ENCODE results near the gene TIGAR. TPM values are rescaled to one million over a fixed set of nuclear protein-coding genes. Genes with fewer than 3 reads are reported as not detected.

The TIGAR gene
- total and polyA plus RNA-seq, 3 experiments from 2014 or later, result 4.2 to 29.6 (median 22.8) TPM

- H3K4me1 ChIP-seq (ENCODE audit: insufficient read depth, low read length), result peaks cover 62% of the 10 kb centered on the region
- DNase-seq, result no peak
These were observed 30.8 kb upstream of the TIGAR start for GRCh38 chr12:4289998-4290790.

GRCh38 chr12:4292341-4293073 is 28.5 kb upstream of the TIGAR start:
- Histone ChIP-seq H3K36me3 (ENCODE audit: insufficient read depth, low read length) (peaks cover 60% of the 10 kb centered on the region), H3K9me3 (ENCODE audit: low read length) (no peaks in the 10 kb centered on the region), H3K27me3 (ENCODE audit: insufficient read depth, low read length, poor library complexity, severe bottlenecking) (no peaks in the 10 kb centered on the region), H3K4me1 (ENCODE audit: insufficient read depth, low read length) (peaks cover 40% of the 10 kb centered on the region), H3K27ac (ENCODE audit: low read depth, low read length) (no peak overlapping the region), H3K4me3 (ENCODE audit: low read length) (no peak overlapping the region)
- ChIA-PET CTCF (interaction anchor here (0.9 to 1.3 kb wide), 2 partner anchors 16 to 149 kb away, joined by 3 to 5 read pairs; no protein-coding TSS in a partner anchor), POLR2A (no interaction called here)
- Mint-ChIP-seq H3K9me3 (no peaks in the 10 kb centered on the region), H3K27ac (peak overlapping the region; percentile 67 to 98 (median 96)), H3K36me3 (peaks cover 7 to 96% (median 29%) of the 10 kb centered on the region in 3 donors), H3K4me1 (peaks cover 72 to 93% (median 78%) of the 10 kb centered on the region in 3 donors), H3K27me3 (no peaks in the 10 kb centered on the region), H3K4me3 (peak overlapping the region in 6 of 7 donors; percentile 33 to 86 (median 59))
- DNase-seq, result peak in 1 of 5 donors; percentile 39

More at GRCh38 chr12:4289998-4290790, 30.8 kb upstream of the TIGAR start:
- Histone ChIP-seq H3K36me3 (ENCODE audit: insufficient read depth, low read length) (peaks cover 76% of the 10 kb centered on the region), H3K9me3 (ENCODE audit: low read length) (no peaks in the 10 kb centered on the region), H3K4me3 (ENCODE audit: low read length) (no peak overlapping the region), H3K27ac (ENCODE audit: low read depth, low read length) (no peak overlapping the region), H3K27me3 (ENCODE audit: insufficient read depth, low read length, poor library complexity, severe bottlenecking) (no peaks in the 10 kb centered on the region)
- Mint-ChIP-seq H3K4me3 (peak overlapping the region in 1 of 7 donors; percentile 69), H3K27ac (peak overlapping the region in 7 of 8 donors; percentile 20 to 85 (median 47)), H3K27me3 (no peaks in the 10 kb centered on the region), H3K4me1 (peaks cover 87 to 100% (median 89%) of the 10 kb centered on the region in 3 donors), H3K9me3 (no peaks in the 10 kb centered on the region), H3K36me3 (peaks cover 4 to 98% (median 36%) of the 10 kb centered on the region in 3 donors)
- CTCF ChIA-PET, result interaction anchor here (0.7 to 2.0 kb wide), 2 partner anchors 12 to 14 kb away, joined by 3 to 10 read pairs; no protein-coding TSS in a partner anchor
- POLR2A ChIA-PET, result interaction anchor here (0.6 kb wide), 1 partner anchor 18 kb away, joined by 6 read pairs; no protein-coding TSS in a partner anchor

- Mint-ChIP-seq H3K36me3 (peaks cover 7 to 96% (median 26%) of the 10 kb centered on the region in 3 donors), H3K27me3 (no peaks in the 10 kb centered on the region), H3K4me3 (peak overlapping the region; percentile 19 to 86 (median 72)), H3K9me3 (no peaks in the 10 kb centered on the region), H3K4me1 (peaks cover 62 to 93% (median 75%) of the 10 kb centered on the region in 3 donors), H3K27ac (peak overlapping the region; percentile 67 to 98 (median 96))
- no peaks in the 10 kb centered on the region for H3K9me3 ChIP-seq (ENCODE audit: low read length)
- H3K27me3 ChIP-seq (ENCODE audit: insufficient read depth, low read length, poor library complexity, severe bottlenecking), result no peaks in the 10 kb centered on the region
- peaks cover 40% of the 10 kb centered on the region for H3K4me1 ChIP-seq (ENCODE audit: insufficient read depth, low read length)
- H3K36me3 ChIP-seq (ENCODE audit: insufficient read depth, low read length), result peaks cover 62% of the 10 kb centered on the region
- no peak overlapping the region for H3K4me3 ChIP-seq (ENCODE audit: low read length)
- POLR2A ChIA-PET, result interaction anchor here (0.6 to 1.1 kb wide), 3 partner anchors 12 to 21 kb away, joined by 3 to 4 read pairs (median 3); no protein-coding TSS in a partner anchor
- CTCF ChIA-PET, result interaction anchor here (0.8 to 1.3 kb wide), 2 partner anchors 17 kb away, joined by 3 to 5 read pairs; no protein-coding TSS in a partner anchor
- no peak overlapping the region for H3K27ac ChIP-seq (ENCODE audit: low read depth, low read length)
- peak in 1 of 5 donors; percentile 22 for DNase-seq
These were observed 27.6 kb upstream of the TIGAR start for GRCh38 chr12:4293299-4293965.

- CTCF ChIA-PET, result interaction anchor here (0.8 to 0.9 kb wide), 2 partner anchors 12 to 17 kb away, joined by 3 read pairs; no protein-coding TSS in a partner anchor
- peaks cover 40% of the 10 kb centered on the region for H3K4me1 ChIP-seq (ENCODE audit: insufficient read depth, low read length)
These were observed 27.0 kb upstream of the TIGAR start for GRCh38 chr12:4293966-4294505.

GRCh38 chr12:4296751-4297150 is 24.3 kb upstream of the TIGAR start:
- Histone ChIP-seq H3K4me3 (ENCODE audit: low read length) (no peak overlapping the region), H3K4me1 (ENCODE audit: insufficient read depth, low read length) (peaks cover 26% of the 10 kb centered on the region), H3K27me3 (ENCODE audit: insufficient read depth, low read length, poor library complexity, severe bottlenecking) (no peaks in the 10 kb centered on the region), H3K36me3 (ENCODE audit: insufficient read depth, low read length) (peaks cover 57% of the 10 kb centered on the region), H3K27ac (ENCODE audit: low read depth, low read length) (no peak overlapping the region), H3K9me3 (ENCODE audit: low read length) (no peaks in the 10 kb centered on the region)
- ChIA-PET POLR2A (no interaction called here), CTCF (interaction anchor here (1.2 kb wide), 1 partner anchor 298 kb away, joined by 3 read pairs; no protein-coding TSS in a partner anchor)
- Mint-ChIP-seq H3K4me3 (no peak overlapping the region), H3K27ac (peak overlapping the region in 4 of 8 donors; percentile 19 to 56 (median 42)), H3K27me3 (no peaks in the 10 kb centered on the region), H3K4me1 (peaks cover 39 to 71% (median 69%) of the 10 kb centered on the region in 3 donors), H3K9me3 (no peaks in the 10 kb centered on the region), H3K36me3 (peaks cover 3 to 96% (median 29%) of the 10 kb centered on the region in 3 donors)
- no peak for DNase-seq

More at GRCh38 chr12:4293966-4294505, 27.0 kb upstream of the TIGAR start:
- peaks cover 64% of the 10 kb centered on the region for H3K36me3 ChIP-seq (ENCODE audit: insufficient read depth, low read length)
- H3K27ac ChIP-seq (ENCODE audit: low read depth, low read length), result no peak overlapping the region
- Mint-ChIP-seq H3K27ac (peak overlapping the region; percentile 67 to 98 (median 96)), H3K27me3 (no peaks in the 10 kb centered on the region), H3K36me3 (peaks cover 7 to 96% (median 22%) of the 10 kb centered on the region in 3 donors), H3K4me3 (peak overlapping the region; percentile 19 to 86 (median 72)), H3K4me1 (peaks cover 57 to 90% (median 71%) of the 10 kb centered on the region in 3 donors), H3K9me3 (no peaks in the 10 kb centered on the region)
- POLR2A ChIA-PET, result interaction anchor here (0.5 to 1.1 kb wide), 3 partner anchors 11 to 236 kb away, joined by 3 read pairs; no protein-coding TSS in a partner anchor
- peak in 1 of 5 donors; percentile 32 for DNase-seq
- H3K9me3 ChIP-seq (ENCODE audit: low read length), result no peaks in the 10 kb centered on the region
- H3K4me3 ChIP-seq (ENCODE audit: low read length), result no peak overlapping the region
- H3K27me3 ChIP-seq (ENCODE audit: insufficient read depth, low read length, poor library complexity, severe bottlenecking), result no peaks in the 10 kb centered on the region

GRCh38 chr12:4297617-4298016 is 23.4 kb upstream of the TIGAR start:
- POLR2A ChIA-PET, result no interaction called here
- Mint-ChIP-seq H3K36me3 (peaks cover 3 to 97% (median 33%) of the 10 kb centered on the region in 3 donors), H3K4me1 (peaks cover 30 to 62% (median 60%) of the 10 kb centered on the region in 3 donors), H3K9me3 (no peaks in the 10 kb centered on the region), H3K4me3 (no peak overlapping the region), H3K27ac (peak overlapping the region in 3 of 8 donors; percentile 47 to 63 (median 58)), H3K27me3 (no peaks in the 10 kb centered on the region)
- Histone ChIP-seq H3K27ac (ENCODE audit: low read depth, low read length) (no peak overlapping the region), H3K36me3 (ENCODE audit: insufficient read depth, low read length) (peaks cover 58% of the 10 kb centered on the region), H3K9me3 (ENCODE audit: low read length) (no peaks in the 10 kb centered on the region), H3K4me3 (ENCODE audit: low read length) (no peak overlapping the region), H3K4me1 (ENCODE audit: insufficient read depth, low read length) (peaks cover 17% of the 10 kb centered on the region), H3K27me3 (ENCODE audit: insufficient read depth, low read length, poor library complexity, severe bottlenecking) (no peaks in the 10 kb centered on the region)
- CTCF ChIA-PET, result interaction anchor here (1.2 kb wide), 1 partner anchor 299 kb away, joined by 3 read pairs; no protein-coding TSS in a partner anchor
- DNase-seq, result no peak

- H3K4me1 Mint-ChIP-seq, result peaks cover 2 to 37% (median 29%) of the 10 kb centered on the region in 3 donors
- H3K27me3 ChIP-seq (ENCODE audit: insufficient read depth, low read length, poor library complexity, severe bottlenecking), result no peaks in the 10 kb centered on the region
- DNase-seq, result no peak
- H3K36me3 Mint-ChIP-seq, result peaks cover under 1 to 97% (median 28%) of the 10 kb centered on the region in 3 donors
- POLR2A ChIA-PET, result no interaction called here
- CTCF ChIA-PET, result no interaction called here
- peak overlapping the region in 2 of 8 donors; percentile 6 to 47 for H3K27ac Mint-ChIP-seq
- H3K9me3 Mint-ChIP-seq, result no peaks in the 10 kb centered on the region
- no peak overlapping the region for H3K4me3 ChIP-seq (ENCODE audit: low read length)
- H3K36me3 ChIP-seq (ENCODE audit: insufficient read depth, low read length), result peaks cover 68% of the 10 kb centered on the region
- no peaks in the 10 kb centered on the region for H3K4me1 ChIP-seq (ENCODE audit: insufficient read depth, low read length)
- H3K4me3 Mint-ChIP-seq, result no peak overlapping the region
- H3K27me3 Mint-ChIP-seq, result no peaks in the 10 kb centered on the region
- H3K27ac ChIP-seq (ENCODE audit: low read depth, low read length), result no peak overlapping the region
- no peaks in the 10 kb centered on the region for H3K9me3 ChIP-seq (ENCODE audit: low read length)
These were observed 20.1 kb upstream of the TIGAR start for GRCh38 chr12:4300883-4301282.

Measured in CD8-positive, alpha-beta memory T cell (primary cell).